Measurements from ENCODE around the gene MUC6.

MUC6 gene

DNA sequence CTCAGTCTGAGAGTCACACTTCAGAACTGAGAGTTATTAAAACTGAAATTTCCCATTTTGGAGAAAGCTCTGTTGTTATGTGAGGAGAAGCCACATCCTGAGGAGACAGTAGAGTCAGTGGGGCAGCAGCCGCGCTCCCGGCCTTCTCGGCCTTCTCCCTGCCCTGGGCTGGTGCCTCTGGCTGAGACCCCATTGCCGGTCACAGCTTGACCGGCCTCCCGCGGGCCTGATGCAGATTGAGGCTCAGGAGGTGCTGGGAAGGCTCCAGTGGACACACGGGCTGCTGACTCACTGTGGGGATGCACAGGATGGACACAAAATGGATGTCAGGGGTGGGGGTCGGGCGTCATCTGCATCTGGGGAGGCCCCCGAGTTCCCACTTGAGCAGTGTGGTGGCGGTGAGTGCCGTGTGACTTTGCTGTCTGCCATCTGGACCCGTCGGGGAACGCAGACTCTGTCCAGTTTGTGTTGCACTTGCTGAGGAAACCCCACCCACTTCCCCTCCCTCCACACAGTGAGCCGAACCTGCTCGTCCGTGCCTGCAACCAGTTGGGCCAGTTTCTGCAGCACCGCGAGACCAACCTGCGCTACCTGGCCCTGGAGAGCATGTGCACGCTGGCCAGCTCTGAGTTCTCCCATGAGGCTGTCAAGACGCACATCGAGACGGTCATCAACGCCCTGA lies 50.1 kb downstream of the MUC6 start:
- TF ChIP-seq, protein P1, sequence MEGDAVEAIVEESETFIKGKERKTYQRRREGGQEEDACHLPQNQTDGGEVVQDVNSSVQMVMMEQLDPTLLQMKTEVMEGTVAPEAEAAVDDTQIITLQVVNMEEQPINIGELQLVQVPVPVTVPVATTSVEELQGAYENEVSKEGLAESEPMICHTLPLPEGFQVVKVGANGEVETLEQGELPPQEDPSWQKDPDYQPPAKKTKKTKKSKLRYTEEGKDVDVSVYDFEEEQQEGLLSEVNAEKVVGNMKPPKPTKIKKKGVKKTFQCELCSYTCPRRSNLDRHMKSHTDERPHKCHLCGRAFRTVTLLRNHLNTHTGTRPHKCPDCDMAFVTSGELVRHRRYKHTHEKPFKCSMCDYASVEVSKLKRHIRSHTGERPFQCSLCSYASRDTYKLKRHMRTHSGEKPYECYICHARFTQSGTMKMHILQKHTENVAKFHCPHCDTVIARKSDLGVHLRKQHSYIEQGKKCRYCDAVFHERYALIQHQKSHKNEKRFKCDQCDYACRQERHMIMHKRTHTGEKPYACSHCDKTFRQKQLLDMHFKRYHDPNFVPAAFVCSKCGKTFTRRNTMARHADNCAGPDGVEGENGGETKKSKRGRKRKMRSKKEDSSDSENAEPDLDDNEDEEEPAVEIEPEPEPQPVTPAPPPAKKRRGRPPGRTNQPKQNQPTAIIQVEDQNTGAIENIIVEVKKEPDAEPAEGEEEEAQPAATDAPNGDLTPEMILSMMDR (IDR thresholded peaks at IDR 0.05; ENCODE audit: insufficient read depth, low read depth, low read length, missing control alignments): no peak
- DNase-seq (ENCODE audit: low read depth): peak; percentile 78
- no peak overlapping the region for H3K4me3 ChIP-seq (ENCODE audit: low read length)

DNA sequence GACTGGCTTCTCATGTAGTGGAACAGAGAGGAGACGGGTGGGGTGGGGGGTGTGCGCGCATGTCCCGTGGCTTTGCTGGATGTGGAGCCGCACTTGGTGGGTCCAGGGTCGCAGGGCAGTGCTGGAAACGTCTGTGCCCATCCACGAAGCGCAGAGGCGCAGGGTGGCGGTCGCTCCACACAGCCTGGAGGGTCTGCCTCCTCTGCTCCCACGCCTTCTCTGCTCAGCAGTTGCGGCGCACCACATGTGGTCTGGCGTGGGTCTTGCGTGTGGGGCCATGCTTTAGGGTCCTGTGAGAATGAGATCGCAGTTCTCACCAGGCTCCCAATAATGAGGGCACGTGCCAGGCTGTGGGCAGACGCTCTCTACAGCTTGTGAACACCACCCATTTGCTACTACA lies 50.7 kb downstream of the MUC6 start:
- no peak for DNase-seq (ENCODE audit: low read depth)
- TF ChIP-seq, protein P1 (IDR thresholded peaks at IDR 0.05; ENCODE audit: insufficient read depth, low read depth, low read length, missing control alignments): no peak
- H3K4me3 ChIP-seq (ENCODE audit: low read length): no peak overlapping the region

DNA sequence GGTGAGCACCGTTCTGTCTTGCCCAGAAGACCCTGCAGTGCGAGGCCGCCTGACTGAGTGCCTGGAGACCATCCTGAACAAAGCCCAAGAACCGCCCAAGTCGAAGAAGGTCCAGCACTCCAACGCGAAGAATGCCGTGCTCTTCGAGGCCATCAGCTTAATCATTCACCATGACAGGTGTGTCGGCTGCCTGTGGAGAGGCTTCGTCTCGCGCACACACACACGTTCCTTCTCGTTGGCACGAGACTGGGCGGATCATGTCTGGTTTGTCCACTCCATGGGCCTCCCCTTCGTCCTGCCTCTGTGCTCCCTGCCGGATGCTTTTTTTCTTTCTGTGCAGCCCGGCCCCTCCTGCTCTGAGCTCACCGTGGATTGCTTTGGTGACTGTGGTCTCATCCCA lies 51.1 kb downstream of the MUC6 start:
- H3K4me3 ChIP-seq (ENCODE audit: low read length): no peak overlapping the region
- DNase-seq (ENCODE audit: low read depth): no peak
- TF ChIP-seq, protein P1 (IDR thresholded peaks at IDR 0.05; ENCODE audit: insufficient read depth, low read depth, low read length, missing control alignments): no peak

DNA sequence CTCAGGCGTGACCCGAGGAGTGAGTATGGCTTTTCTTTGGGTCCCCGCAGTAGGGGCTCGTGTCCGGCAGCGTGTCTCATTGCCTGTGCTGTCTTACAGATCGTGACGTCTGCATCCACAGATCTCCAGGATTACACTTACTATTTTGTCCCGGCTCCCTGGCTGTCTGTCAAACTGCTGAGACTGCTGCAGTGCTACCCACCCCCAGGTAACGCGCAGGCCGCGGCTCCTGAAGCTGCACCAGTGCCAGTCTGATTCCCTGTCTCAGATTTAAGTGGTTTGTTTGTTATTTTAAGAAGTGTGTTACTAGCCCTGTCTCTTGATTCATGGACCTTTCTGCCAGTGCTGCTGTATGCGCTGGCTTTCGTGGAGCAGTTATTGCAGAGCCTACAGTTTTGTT lies 52.0 kb downstream of the MUC6 start:
- DNase-seq (ENCODE audit: low read depth): no peak
- TF ChIP-seq, protein P1 (IDR thresholded peaks at IDR 0.05; ENCODE audit: insufficient read depth, low read depth, low read length, missing control alignments): no peak
- no peak overlapping the region for H3K4me3 ChIP-seq (ENCODE audit: low read length)

DNA sequence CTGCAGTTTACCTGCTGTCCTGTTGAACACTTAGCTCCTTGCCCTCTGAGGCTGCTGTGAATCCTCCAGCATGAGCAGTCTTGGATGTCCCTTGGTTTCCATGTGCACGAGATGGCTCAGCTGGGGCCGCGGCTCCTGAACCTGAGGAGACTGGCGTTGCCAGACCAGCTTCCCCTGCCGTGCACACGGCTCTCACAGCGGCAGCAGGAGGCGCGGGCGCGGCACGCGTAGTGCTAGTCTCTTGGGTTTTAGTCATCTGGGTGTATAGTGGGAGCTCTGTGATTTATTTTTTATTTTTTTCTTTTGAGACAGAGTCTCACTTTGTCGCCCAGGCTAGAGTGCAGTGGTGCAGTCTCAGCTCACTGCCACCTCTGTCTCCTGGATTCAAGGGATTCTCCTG lies 54.8 kb downstream of the MUC6 start:
- no peak for DNase-seq (ENCODE audit: low read depth)
- TF ChIP-seq, protein P1 (IDR thresholded peaks at IDR 0.05; ENCODE audit: insufficient read depth, low read depth, low read length, missing control alignments): no peak
- no peak overlapping the region for H3K4me3 ChIP-seq (ENCODE audit: low read length)

DNA sequence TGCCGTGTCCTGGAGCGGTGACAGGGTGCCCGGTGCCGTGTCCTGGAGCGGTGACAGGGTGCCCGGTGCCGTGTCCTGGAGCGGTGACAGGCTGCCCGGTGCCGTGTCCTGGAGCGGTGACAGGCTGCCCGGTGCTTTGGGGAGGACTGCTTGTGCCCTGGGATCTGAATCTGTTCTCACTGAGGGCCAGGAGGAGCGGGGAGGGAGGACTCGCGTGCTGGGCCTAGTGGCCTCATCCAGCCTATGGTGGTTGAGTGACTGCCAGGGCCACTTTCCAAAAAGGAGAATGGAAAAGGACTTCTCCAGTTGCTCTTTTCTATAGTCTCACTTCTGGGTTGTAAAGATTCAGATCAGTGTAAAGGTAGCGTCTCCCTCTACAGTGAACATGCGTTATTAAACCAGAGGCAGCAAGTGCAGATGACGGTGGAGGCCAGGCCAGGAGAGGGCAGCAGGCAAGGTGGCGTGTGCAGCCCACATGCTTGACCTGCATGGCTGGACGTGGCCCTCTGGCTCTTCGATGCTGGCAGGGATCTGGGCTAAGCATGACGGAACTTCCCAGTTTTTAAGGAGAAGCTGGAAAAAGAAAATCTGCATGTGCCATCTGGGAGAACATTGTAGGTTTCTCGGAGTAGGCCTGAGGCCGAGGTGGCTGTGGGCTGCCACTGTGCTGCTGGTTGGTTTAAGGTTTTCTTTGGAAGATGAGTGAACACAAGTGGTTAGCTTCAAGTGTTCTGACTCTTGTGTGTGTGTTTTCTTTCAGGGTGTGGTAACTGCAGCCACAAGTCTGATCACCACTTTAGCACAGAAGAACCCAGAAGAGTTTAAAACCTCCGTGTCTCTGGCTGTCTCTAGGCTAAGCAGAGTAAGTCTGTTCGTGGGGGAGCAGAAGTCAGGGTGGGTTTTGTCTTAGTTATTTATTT lies 55.8 kb downstream of the MUC6 start:
- TF ChIP-seq, protein P1 (IDR thresholded peaks at IDR 0.05; ENCODE audit: insufficient read depth, low read depth, low read length, missing control alignments): no peak
- H3K4me3 ChIP-seq (ENCODE audit: low read length): no peak overlapping the region
- no peak for DNase-seq (ENCODE audit: low read depth)

Data from epithelial cell of esophagus (primary cell).